ENCODE data around the gene ACR.
"Not testable (repeated sequence)": the region's sequence is repeated elsewhere in the genome, so short reads cannot be mapped to it uniquely, and the experiment has no call there.

GRCh38 chr22:50782253-50782652, 44.2 kb downstream of the ACR start:
- not testable (repeated sequence) for TF ChIP-seq BACH1 (IDR thresholded peaks at IDR 0.05; ENCODE audit: low read length); RAD21 (IDR thresholded peaks at IDR 0.05 in 1 of 2, conservative IDR thresholded peaks at IDR 0.05 in 1 of 2; ENCODE audit: low read depth in 2 of 2, low read length in 2 of 2); CEBPB (IDR thresholded peaks at IDR 0.05; ENCODE audit: low read depth, low read length); CTCF (IDR thresholded peaks at IDR 0.05; ENCODE audit: control extremely low read depth in 1 of 3, insufficient read depth in 1 of 3, low read depth in 1 of 3, low read length in 3 of 3); KDM1A (IDR thresholded peaks at IDR 0.05; ENCODE audit: borderline replicate concordance, low read length)

Measured in H1 (cell line).